SKM-1 (cell line): Measurements from ENCODE around the gene ADARB2.
"Not testable (repeated sequence)": the region's sequence is repeated elsewhere in the genome, so short reads cannot be mapped to it uniquely, and the experiment has no call there.

Source experiments
- DNase-seq: peaks from one replicate; lab custom pipeline; 2025; ENCODE audit not compliant: unreplicated experiment; lab: John Stamatoyannopoulos, UW

ADARB2 gene

DNA sequence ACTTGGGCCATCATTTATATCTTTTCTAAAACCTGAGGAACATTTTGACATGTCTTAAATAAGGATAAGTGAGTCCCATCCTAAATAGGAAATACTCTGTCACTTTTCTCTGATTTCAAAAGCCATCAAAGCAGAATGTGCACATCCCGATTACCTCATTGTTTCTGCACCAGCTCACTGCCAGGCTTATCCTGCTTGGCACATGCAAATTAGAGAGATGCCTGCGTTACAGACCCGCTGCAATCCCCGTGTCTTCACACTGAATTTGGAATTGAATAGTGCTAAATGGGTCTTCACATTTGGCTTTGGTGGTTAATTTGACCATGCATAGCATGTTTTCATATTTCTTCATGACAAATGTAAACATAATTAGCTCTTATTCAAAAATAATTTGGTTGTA is 401.7 kb downstream of the ADARB2 start:
- DNase-seq: no peak

DNA sequence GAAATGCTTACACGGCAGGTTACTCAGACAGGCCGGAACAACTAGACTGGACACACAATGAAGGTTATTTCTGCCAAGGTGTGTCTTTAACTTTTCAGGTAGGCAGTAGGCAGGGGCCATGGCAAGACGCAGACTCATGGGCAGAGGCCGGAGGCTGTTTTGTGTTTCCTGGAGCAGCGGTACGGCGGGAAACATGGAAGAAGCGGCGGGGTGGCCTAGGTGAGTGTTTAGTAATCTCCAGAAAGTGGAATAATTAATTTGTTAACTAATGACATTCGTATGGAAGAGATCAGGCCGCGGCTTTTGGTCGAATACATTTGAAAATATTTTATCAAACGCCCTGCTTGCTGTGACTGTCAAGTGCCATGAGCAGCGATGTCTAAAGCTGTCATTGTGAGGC is 403.3 kb downstream of the ADARB2 start:
- DNase-seq: no peak

DNA sequence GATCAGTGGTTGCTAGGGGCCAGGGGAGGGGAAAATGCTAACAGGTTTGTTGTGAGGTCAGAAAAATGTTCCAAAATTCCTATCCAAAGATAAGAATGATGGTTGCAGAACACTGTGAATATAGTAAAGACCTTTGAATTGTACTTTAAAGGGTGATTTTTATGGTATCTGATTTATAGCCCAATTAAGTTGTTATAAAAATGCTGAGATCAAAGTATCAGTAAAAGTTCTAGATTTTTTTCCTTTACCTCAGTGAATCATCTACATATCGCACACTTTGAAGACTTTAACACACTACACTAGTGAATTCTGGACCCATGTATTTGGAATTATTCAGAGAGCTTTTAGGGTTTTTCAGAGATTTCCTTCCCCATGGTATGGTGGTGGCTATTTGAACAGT is 405.8 kb downstream of the ADARB2 start:
- DNase-seq: no peak

DNA sequence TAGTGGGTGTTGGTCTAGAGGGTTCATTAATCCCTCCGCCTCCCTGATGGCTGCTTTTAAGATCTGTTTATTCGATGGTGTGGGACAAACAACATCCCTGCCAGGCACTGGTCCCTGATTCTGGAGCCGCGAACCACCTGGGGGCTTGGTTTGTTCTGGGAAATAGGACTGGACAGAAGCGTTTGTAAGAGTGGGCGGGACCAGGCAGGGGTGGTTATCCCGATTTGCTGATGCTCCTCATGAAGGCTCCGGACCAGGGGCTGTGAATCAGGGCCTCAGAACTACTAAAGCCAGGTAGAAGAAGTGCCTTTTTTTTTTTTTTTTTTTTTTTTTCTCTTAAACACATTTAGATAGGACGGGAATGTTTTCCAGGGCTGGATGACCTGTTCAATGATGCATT is 407.7 kb downstream of the ADARB2 start:
- DNase-seq: no peak

DNA sequence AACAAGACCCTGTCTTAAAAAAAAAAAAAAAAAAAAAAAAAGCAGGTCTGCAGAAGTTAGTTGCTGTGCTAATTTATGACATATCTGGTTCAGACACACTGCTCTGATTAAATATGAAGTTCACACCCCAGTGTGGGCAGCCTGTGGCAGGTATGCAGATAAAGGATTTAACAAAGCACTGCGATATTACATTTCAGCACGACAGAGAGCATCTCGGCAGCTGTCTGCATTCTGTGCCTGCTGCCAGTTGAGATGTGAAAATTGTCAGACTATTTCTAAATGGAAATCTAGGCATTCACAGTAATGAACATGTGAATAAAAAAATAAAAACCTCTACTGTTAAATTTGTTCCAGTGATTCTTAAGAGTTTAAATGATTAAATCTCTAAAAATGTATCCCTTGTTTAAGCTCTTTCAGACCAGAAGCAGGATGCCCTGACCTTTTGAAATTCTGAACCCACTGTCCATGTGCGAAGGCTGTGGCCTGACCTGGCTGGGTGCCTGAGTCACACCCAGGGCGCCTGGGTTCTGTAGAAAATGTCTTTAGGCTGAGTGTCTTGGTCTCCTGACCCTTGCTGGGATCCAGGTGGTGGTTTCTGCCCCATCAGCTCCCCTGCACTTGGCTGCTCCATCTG is 408.2 kb downstream of the ADARB2 start:
- DNase-seq: no peak

DNA sequence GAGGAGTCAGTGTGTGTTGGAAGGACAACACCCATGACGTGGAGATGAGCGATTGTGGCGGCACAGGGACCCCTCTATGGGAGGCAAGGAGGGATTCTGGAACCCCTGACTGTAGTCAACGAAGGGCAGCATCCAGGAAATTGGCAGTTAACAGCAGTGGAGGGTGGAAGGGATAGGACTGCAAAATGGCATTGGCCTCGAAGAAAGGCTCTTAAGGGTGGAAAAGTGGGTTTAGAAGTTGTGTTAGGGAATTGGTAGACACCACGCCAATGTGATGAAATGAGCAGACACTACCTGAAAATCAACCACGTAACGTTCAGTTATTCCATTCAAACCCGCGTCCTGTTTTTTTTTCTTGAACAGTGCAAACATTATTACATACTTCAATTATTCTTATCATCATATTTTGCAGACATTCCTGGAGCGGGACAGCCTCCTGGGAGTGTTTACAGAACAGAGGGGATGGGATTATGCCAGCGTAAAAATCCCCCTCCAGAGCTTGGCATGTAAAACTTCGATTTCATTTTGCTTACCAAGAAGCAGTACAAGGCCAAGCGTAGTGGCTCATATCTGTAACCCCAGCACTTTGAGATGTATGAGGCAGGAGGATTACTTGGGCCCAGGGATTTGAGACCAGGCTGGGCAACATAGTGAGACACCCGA is 409.0 kb downstream of the ADARB2 start:
- no peak for DNase-seq

DNA sequence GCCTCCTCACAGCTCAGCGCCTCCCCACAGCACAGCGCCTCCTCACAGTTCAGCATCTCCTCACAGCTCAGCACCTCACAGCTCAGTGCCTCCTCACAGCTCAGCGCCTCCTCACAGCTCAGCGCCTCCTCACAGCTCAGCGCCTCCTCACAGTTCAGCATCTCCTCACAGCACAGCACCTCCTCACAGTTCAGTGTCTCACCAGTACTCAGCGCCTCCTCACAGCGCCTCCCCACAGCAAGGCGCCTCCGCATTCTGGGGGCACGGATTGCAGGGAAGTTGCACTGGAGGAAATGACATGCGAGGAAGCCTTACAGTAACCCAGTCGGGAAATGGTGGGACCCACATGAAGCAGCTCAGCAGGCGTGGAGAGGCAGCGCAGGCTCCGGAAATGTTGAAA is 409.6 kb downstream of the ADARB2 start:
- DNase-seq: no peak

DNA sequence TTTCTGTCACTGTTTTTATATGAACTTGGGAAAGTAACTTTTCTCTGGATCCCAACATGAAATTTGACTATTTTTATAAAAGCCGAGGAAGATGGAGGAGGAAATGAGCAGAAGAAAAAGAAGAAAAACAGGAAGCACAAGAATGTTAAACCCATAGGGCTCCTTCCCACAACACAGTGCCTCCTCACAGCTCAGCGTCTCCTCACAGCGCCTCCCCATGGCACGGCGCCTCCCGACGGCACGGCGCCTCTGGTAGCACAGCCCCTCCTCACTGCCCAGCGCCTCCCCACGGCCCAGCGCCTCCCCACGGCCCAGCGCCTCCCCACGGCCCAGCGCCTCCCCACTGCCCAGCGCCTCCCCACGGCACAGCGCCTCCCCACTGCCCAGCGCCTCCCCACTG is 410.8 kb downstream of the ADARB2 start:
- DNase-seq: not testable (repeated sequence)

DNA sequence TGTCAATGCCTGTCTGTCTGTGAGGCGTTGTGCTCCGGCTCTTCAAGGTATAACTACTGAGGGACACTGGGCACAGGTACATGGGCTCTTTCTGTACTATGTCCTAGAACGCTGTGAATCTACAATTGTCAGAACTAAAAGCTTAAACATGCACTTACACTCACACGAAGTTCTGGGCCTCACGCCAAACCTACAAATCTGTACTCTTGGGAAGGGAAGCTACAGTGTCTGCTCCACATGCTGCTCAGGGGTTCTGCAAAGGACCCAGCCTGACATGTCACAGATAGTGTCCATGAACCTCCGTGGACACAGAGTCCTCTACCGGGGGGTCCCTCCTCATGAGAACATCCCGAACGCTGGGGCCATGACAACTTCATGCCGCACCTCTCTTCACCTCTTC is 412.4 kb downstream of the ADARB2 start:
- no peak for DNase-seq

DNA sequence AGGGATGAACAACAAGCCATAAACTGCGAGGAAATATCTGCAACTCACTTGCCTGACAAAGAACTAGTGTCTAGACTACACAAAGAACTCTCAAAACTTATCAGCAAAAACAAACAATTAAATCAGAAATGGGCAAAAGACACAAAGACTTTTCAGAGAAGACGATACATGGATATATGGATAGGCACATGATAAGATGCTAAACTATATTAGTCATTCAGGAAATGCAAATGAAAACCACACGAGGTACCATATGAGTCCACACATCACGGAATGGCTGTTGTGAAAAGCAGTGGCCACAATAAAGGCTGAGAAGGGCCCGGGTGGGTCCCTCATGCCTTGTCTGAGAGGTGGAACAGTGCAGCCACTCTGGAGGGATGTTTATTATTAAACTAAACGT is 413.4 kb downstream of the ADARB2 start:
- DNase-seq: no peak

DNA sequence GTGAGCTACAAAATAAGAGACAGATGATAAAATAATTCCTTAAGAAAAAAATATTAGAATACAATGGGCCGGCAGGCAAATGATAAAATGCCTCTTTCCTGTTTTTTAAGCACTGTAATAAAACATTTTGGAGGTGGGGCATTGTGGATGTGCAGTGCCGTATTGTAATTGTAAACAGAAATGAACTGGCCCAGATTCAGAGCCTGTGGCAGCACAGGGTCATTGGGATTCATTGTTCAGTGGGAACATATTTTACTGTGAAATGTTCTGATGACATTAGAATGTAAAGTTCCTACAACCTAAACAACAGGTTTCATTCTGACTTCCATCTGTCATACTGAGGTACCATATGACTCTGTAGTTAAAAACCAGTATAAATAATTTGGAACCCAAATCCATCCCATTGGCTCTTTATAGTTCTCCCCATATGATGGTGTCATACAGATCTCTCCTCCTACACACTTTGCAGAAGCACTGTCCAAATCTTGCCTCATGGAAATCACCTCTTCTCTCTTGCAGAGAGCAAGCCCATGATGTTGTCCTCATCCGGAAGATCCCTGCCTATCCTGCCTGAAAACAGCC is 416.5 kb downstream of the ADARB2 start:
- DNase-seq: no peak

DNA sequence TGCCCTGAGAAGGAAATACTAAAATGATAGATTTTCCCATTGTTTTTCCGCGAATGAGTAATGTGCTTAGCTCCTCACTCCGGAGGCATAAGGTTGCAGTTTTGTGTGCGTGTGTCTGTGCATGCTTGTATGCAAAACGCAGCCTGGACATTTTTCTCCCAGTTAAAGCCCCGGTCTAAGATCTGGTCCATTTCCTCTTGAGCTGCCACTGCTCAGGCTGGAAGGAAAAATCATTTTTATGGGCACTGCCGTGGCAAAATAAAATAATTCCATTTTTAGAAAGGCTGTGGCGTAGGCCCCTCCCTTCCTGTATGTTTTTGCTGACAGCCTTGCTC is 420.5 kb downstream of the ADARB2 start:
- DNase-seq: no peak

DNA sequence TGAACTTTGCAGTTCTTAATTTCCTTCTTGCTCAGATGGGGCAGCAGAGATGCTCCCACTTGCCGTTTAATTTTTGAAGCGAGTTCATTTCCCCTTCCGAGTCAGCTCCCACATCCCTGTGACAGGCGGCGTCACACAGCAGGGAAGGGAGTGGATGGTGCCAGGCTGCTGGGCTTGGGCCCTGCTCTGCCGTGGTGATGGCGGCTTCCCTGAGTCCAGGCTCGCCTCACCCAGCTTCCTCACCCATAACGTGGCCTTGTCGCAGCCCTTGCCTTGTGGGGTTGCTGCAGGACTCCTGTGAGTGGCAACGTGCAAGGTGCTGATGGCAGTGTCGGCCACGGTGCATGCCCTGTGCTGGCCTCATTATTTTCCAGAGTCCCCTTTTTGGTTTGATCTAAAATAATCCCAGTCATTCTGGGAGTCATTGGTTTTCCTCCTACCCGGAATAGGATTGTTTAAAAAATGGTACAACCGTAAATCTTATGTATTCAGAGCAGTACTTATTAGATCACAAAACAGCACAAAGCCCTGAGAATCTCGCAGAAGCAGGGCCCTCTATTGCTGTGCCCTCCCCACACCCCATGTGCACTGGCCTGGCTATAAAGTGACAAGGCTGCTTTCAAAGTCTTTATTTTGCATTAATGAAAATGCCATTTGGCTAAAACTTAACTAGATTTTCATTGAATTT is 421.1 kb downstream of the ADARB2 start:
- no peak for DNase-seq

DNA sequence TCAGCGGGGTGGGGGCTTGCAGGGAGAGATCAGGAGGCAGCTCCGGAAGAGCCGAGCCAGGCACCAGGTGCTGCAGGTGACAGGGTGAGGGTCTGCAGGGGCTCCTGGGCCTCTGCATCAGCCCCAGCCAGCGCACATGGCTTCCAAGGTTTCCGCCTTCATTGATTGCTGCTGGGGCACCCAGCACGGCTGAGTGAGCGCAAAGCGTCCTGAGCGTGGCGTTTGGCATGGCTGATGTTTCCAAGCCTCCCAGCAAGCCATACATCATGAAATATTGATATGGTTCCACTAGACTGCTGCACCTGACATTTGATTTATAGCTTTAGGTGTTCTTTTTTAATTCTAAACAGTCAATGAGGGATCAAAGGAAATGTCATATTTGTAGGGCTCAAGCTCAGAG is 422.1 kb downstream of the ADARB2 start:
- no peak for DNase-seq

DNA sequence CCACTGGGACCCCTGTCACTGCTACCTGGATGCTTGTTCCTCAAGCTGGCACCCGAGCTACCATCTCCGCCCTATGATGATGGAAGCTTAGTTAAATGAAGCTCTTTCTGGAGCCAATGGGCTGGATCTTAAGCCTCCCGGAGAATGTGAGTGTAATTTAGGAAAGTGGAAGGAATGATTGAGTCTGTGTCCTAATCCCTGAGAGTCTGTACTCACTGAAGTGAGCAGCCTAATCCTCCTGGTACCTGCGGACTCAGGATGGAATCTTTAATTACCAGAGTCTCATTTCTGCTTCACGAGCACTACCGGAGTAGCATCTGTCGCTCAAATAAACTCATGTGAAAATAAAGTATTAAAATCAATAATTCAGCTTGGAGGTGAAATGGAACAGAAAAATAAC is 425.6 kb downstream of the ADARB2 start:
- no peak for DNase-seq

DNA sequence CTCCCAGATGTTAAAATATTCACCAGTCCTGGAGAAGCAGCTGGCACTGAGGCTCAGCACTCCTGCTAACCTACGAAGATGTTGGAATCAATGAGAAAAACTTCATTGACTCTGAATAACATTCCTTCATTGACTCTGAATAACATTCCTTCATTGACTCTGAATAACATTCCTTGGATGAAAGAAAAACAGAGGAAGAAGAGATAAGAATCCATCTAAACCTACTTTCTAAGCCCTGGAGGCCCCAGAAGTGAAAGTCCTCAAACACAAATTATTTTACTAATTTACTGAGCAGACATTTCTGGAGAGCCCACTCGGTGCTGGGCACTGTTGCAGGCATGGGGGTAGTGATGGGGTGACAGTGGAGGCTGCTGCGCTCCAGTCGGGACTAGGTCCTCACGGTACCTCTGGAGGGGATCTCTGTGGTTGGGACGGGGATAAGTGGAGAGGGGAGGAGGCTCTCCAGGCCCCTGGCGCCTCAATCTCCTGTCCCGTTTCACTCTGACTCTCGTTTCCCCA is 427.0 kb downstream of the ADARB2 start:
- no peak for DNase-seq

DNA sequence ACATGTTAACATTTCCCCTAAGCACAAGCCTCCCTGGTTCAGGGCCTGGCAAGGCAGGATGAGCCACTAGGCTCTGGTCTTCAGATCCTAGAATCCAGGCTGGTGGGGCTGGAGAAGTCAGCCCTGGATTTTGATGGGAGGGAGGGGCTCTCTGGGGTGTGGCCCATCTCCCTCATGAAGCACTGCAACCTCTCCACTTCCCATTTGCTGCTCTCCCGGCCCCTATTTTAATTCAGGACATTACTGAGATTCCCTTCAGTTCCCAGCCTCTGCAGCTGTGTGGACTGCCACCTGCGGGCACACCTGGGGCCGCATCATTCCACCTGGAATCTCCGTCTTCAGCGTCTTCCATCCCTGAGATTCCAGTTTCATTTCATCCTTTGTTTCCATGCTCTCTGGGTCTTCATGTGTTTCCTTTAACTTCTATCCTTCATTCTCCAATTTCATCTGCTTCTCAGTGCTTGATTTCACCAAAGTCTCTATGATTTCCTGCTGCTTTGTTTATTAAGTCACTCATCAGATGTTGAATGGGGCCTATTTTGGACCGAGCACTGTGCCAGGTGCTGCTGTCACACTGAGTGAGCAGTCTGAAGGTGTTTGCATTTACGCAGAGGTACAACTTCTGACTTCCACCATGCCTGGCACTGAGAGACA is 427.6 kb downstream of the ADARB2 start:
- DNase-seq: no peak

DNA sequence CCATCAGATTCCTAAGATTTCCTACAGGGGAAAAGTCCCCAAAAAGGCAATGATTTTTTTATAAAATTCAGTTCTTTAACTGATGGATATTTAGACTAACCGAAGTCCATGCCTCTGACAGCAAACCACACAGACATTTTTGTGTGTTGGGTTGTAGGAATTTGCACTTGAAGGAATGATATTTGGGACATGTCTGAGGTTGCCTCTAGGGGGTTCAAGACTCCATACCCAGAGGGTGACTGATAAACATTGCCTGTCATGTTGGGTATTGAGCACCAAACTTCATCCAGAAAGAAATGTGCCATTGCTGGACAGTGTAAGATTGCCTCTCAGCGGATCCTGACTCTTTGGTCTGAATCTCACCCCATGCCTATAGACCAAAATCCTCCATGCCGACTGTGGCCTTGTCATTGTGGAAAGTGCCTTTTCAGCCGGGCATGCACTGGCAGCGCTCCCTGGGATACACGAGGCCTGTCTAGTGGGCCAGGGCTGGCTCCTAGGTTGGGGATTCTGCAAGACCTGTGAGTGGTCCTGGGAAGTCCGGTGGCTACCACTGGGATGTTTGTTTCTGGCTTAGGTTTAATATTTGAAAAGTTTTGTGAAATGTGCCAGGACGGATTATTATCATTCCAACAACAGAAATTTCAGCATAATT is 428.2 kb downstream of the ADARB2 start:
- DNase-seq: no peak

DNA sequence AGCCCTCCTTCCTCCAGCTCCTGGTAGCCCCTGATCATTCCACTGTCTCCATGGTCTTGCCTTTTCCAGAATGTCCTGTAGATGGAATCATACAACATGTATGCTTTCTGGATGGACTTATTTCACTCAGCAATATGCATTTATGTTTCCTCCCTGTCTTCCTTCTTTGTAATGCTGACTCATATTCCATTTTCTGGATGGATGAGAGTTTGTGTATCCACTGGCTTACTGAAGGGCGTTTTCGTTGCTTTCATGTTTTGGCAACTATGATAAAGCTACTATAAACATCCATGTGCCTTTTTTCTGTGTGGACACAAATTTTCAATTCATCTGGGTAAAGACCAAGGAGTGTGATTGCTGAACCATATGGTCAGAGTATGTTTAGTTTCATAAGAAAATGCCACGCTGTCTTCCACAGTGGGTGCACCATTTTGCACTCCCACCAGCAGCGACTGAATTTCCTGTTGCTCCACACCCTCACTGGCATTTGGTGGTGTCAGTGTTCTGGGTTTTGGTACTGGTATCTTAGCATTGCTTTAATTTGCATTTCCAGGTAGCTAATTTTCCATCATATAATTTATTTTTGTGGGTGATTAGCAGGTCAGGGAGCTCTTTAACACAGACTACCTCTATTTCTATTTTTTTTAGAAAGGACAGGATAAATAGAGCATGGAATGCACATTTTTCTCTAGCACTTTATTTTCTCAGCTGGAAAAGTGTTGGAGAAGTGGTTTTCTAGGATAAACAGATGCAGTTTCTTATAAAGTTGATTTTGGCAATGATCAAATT is 429.0 kb downstream of the ADARB2 start:
- no peak for DNase-seq

DNA sequence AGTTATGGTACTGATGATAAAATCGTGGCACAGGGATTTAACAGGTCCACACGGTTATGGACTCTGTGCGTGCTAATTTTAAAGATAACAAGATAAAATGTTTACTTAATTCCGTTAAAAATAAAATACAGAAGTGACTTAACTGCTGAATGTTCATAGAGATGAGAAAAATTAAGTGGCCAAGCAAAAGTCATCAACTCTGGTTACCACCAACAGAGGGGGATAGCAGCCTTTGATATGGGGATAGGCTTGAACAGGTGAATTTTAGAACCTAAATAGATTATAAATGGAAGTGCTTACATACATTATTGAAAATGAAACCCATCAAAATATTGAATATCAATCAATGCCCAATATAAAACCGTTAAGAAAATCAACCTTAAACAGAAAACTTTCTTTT is 436.2 kb downstream of the ADARB2 start:
- DNase-seq: no peak
